PC-9 (cell line): ENCODE data around the gene COQ9.

Experiments used
- EZH2 ChIP-seq: fragments of 200-600 bp; sonication (generic); IDR thresholded peaks from 2 replicates; pipeline ENCODE4 v1.8.0; 2017; ENCODE audit warnings: antibody characterized with exemption, low read depth
- TF ChIP-seq, protein P1 (sequence below): fragments of 200-600 bp; sonication (generic); conservative IDR thresholded peaks from 2 replicates; pipeline ENCODE4 v1.6.1; 2017; ENCODE audit warnings: mixed run types, antibody characterized with exemption, mild to moderate bottlenecking, moderate library complexity

DNA sequence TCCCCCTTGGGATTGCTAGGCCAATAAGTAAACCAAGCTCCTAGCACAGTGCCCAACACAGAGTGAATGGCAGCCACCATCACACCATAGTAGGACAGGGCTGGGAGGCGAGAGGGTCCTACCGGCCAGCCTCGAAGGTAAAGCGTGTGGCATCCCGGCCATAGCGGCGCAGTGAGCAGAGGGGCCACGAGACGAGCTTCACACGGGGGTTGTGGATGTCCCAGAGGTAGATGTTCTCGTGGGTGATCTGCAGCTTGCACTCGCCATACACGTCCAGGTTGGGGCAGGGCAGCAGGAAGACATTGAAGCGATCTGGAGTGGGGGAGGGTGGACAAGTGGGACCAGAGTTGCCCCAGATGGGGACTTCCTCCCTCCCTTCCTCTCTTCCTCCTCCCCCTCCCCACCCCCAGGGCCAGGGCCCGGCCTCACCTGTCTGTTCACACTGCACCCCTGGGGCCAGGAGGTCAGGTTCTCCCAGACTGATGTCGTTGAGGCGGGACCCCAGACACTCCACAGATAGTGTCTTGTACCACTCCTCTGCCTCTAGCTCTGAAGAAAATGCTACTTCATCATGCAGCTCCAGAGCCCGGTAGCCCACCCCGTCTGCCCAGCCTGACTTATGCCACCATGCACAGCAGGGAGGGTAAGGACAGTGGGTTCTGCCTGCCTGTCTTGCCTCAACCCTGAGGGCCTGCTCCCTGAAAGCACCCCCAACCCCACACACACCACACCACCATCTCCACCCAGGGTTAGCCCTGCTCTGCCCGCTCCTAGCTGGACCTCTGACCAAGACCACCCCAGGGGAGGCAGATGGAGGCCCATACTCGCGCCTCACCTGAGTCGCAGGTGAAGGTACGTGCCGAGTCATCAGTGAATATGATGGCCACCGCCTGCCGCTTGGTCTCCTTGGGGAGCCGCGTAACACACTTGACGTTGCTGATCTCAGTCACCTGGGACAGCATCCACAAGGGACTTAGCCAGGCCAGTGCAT, 27.7 kb downstream of the COQ9 start:
- TF ChIP-seq, protein P1, sequence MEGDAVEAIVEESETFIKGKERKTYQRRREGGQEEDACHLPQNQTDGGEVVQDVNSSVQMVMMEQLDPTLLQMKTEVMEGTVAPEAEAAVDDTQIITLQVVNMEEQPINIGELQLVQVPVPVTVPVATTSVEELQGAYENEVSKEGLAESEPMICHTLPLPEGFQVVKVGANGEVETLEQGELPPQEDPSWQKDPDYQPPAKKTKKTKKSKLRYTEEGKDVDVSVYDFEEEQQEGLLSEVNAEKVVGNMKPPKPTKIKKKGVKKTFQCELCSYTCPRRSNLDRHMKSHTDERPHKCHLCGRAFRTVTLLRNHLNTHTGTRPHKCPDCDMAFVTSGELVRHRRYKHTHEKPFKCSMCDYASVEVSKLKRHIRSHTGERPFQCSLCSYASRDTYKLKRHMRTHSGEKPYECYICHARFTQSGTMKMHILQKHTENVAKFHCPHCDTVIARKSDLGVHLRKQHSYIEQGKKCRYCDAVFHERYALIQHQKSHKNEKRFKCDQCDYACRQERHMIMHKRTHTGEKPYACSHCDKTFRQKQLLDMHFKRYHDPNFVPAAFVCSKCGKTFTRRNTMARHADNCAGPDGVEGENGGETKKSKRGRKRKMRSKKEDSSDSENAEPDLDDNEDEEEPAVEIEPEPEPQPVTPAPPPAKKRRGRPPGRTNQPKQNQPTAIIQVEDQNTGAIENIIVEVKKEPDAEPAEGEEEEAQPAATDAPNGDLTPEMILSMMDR = no peak
- no peak for TF ChIP-seq EZH2
